Measurements from ENCODE around the gene TNNI2.

- TF ChIP-seq, protein P1, sequence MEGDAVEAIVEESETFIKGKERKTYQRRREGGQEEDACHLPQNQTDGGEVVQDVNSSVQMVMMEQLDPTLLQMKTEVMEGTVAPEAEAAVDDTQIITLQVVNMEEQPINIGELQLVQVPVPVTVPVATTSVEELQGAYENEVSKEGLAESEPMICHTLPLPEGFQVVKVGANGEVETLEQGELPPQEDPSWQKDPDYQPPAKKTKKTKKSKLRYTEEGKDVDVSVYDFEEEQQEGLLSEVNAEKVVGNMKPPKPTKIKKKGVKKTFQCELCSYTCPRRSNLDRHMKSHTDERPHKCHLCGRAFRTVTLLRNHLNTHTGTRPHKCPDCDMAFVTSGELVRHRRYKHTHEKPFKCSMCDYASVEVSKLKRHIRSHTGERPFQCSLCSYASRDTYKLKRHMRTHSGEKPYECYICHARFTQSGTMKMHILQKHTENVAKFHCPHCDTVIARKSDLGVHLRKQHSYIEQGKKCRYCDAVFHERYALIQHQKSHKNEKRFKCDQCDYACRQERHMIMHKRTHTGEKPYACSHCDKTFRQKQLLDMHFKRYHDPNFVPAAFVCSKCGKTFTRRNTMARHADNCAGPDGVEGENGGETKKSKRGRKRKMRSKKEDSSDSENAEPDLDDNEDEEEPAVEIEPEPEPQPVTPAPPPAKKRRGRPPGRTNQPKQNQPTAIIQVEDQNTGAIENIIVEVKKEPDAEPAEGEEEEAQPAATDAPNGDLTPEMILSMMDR (IDR thresholded peaks at IDR 0.05; ENCODE audit: low read length), result no peak
- TF ChIP-seq EZH2 (optimal IDR thresholded peaks at IDR 0.05; ENCODE audit: low read depth, low read length), result no peak
Measured at GRCh38 chr11:1835671-1836010, 3.1 kb upstream of the TNNI2 start.
